ENCODE data around the gene NDUFA5.
"Not testable (repeated sequence)": the region's sequence is repeated elsewhere in the genome, so short reads cannot be mapped to it uniquely, and the experiment has no call there.

NDUFA5 gene

GRCh38 chr7:123538189-123538714, 19.4 kb downstream of the NDUFA5 start:
- H3K36me3 Mint-ChIP-seq (ENCODE audit: low read depth) = peaks cover 4% of the 10 kb centered on the region
- no peak overlapping the region for H3K4me3 Mint-ChIP-seq
- H3K9me3 Mint-ChIP-seq = no peaks in the 10 kb centered on the region
- DNase-seq = no peak
- no peak overlapping the region for H3K27ac Mint-ChIP-seq
- peaks cover 20% of the 10 kb centered on the region for H3K4me1 Mint-ChIP-seq
- H3K27me3 Mint-ChIP-seq = peaks cover 5% of the 10 kb centered on the region
- ATAC-seq = no peak

GRCh38 chr7:123537026-123537642, 20.5 kb downstream of the NDUFA5 start:
- Mint-ChIP-seq H3K36me3 (ENCODE audit: low read depth) (peaks cover 4% of the 10 kb centered on the region), H3K27me3 (peaks cover 12% of the 10 kb centered on the region), H3K4me3 (no peak overlapping the region), H3K4me1 (peaks cover 25% of the 10 kb centered on the region), H3K27ac (no peak overlapping the region), H3K9me3 (no peaks in the 10 kb centered on the region)
- ATAC-seq (no peak), DNase-seq (no peak)

- H3K36me3 Mint-ChIP-seq (ENCODE audit: low read depth) = no peaks in the 10 kb centered on the region
- H3K4me1 Mint-ChIP-seq = peaks cover 25% of the 10 kb centered on the region
- DNase-seq (no peak), ATAC-seq (no peak)
- no peak overlapping the region for H3K27ac Mint-ChIP-seq
- peak overlapping the region; percentile 89 for H3K4me3 Mint-ChIP-seq
- no peaks in the 10 kb centered on the region for H3K9me3 Mint-ChIP-seq
- peaks cover 19% of the 10 kb centered on the region for H3K27me3 Mint-ChIP-seq
Measured at GRCh38 chr7:123535517-123535916, 22.1 kb downstream of the NDUFA5 start.

- ATAC-seq = peak; percentile 91
- Mint-ChIP-seq H3K27ac (peak within 1 kb of the TSS; percentile 83), H3K27me3 (peaks cover 19% of the 10 kb centered on the region), H3K4me1 (peaks cover 25% of the 10 kb centered on the region), H3K4me3 (peak within 1 kb of the TSS; percentile 89), H3K9me3 (no peaks in the 10 kb centered on the region), H3K36me3 (ENCODE audit: low read depth) (no peaks in the 10 kb centered on the region)
- DNase-seq = peak; percentile 97
Measured at GRCh38 chr7:123534383-123535260, 23.0 kb downstream of the NDUFA5 start, which contains the start of gene IQUB. Gene IQUB, minus strand, starts transcription at chr7:123534595. Its CDS starts 22,255 bp downstream, at chr7:123512340.

- no peaks in the 10 kb centered on the region for H3K9me3 Mint-ChIP-seq
- H3K27me3 Mint-ChIP-seq = peaks cover 19% of the 10 kb centered on the region
- H3K27ac Mint-ChIP-seq = no peak overlapping the region
- peaks cover 25% of the 10 kb centered on the region for H3K4me1 Mint-ChIP-seq
- peak overlapping the region; percentile 89 for H3K4me3 Mint-ChIP-seq
- H3K36me3 Mint-ChIP-seq (ENCODE audit: low read depth) = no peaks in the 10 kb centered on the region
- no peak for DNase-seq
- ATAC-seq = no peak
Measured at GRCh38 chr7:123533929-123534382, 23.7 kb downstream of the NDUFA5 start.

GRCh38 chr7:123533553-123533917, 24.1 kb downstream of the NDUFA5 start:
- ATAC-seq = no peak
- no peak overlapping the region for H3K27ac Mint-ChIP-seq
- DNase-seq = no peak
- H3K9me3 Mint-ChIP-seq = no peaks in the 10 kb centered on the region
- H3K4me3 Mint-ChIP-seq = peak overlapping the region; percentile 89
- H3K36me3 Mint-ChIP-seq (ENCODE audit: low read depth) = no peaks in the 10 kb centered on the region
- peaks cover 19% of the 10 kb centered on the region for H3K27me3 Mint-ChIP-seq
- H3K4me1 Mint-ChIP-seq = peaks cover 25% of the 10 kb centered on the region

GRCh38 chr7:123532788-123533552, 24.6 kb downstream of the NDUFA5 start:
- Mint-ChIP-seq H3K27me3 (peaks cover 19% of the 10 kb centered on the region), H3K4me1 (peaks cover 19% of the 10 kb centered on the region), H3K4me3 (peak overlapping the region; percentile 27)
- ATAC-seq = peak; percentile 44
- not testable (repeated sequence) for H3K9me3 Mint-ChIP-seq; H3K27ac Mint-ChIP-seq; H3K36me3 Mint-ChIP-seq (ENCODE audit: low read depth)
- peak; percentile 27 for DNase-seq

- not testable (repeated sequence) for DNase-seq; H3K36me3 Mint-ChIP-seq (ENCODE audit: low read depth); H3K27ac Mint-ChIP-seq; H3K9me3 Mint-ChIP-seq
- peaks cover 19% of the 10 kb centered on the region for H3K27me3 Mint-ChIP-seq
- H3K4me1 Mint-ChIP-seq = peaks cover 19% of the 10 kb centered on the region
- H3K4me3 Mint-ChIP-seq = peak overlapping the region; percentile 67
- peak; percentile 8 for ATAC-seq
Measured at GRCh38 chr7:123532343-123532742, 25.3 kb downstream of the NDUFA5 start.

- H3K9me3 Mint-ChIP-seq, DNase-seq: not testable (repeated sequence)
Measured at GRCh38 chr7:123530035-123530591, 27.5 kb downstream of the NDUFA5 start.

GRCh38 chr7:123528265-123528664, 29.4 kb downstream of the NDUFA5 start:
- Mint-ChIP-seq H3K27ac (no peak overlapping the region), H3K4me1 (peaks cover 5% of the 10 kb centered on the region), H3K27me3 (peaks cover 19% of the 10 kb centered on the region), H3K9me3 (no peaks in the 10 kb centered on the region), H3K4me3 (no peak overlapping the region), H3K36me3 (ENCODE audit: low read depth) (no peaks in the 10 kb centered on the region)
- DNase-seq = no peak
- no peak for ATAC-seq

More at GRCh38 chr7:123530035-123530591, 27.5 kb downstream of the NDUFA5 start:
- not testable (repeated sequence) for H3K27ac Mint-ChIP-seq; H3K36me3 Mint-ChIP-seq (ENCODE audit: low read depth); ATAC-seq; H3K4me3 Mint-ChIP-seq
- Mint-ChIP-seq H3K4me1 (peaks cover 17% of the 10 kb centered on the region), H3K27me3 (peaks cover 24% of the 10 kb centered on the region)

GRCh38 chr7:123527712-123528225, 29.8 kb downstream of the NDUFA5 start:
- not testable (repeated sequence) for H3K4me1 Mint-ChIP-seq; H3K9me3 Mint-ChIP-seq; ATAC-seq; H3K27ac Mint-ChIP-seq; DNase-seq; H3K36me3 Mint-ChIP-seq (ENCODE audit: low read depth); H3K4me3 Mint-ChIP-seq
- H3K27me3 Mint-ChIP-seq = peaks cover 15% of the 10 kb centered on the region

GRCh38 chr7:123526533-123526932, 31.1 kb downstream of the NDUFA5 start:
- H3K4me3 Mint-ChIP-seq; H3K9me3 Mint-ChIP-seq; ATAC-seq; H3K27me3 Mint-ChIP-seq; H3K4me1 Mint-ChIP-seq; H3K27ac Mint-ChIP-seq; DNase-seq; H3K36me3 Mint-ChIP-seq (ENCODE audit: low read depth): not testable (repeated sequence)

GRCh38 chr7:123522066-123522465, 35.6 kb downstream of the NDUFA5 start:
- no peak overlapping the region for H3K27ac Mint-ChIP-seq
- no peak overlapping the region for H3K4me3 Mint-ChIP-seq
- H3K4me1 Mint-ChIP-seq = no peaks in the 10 kb centered on the region
- H3K36me3 Mint-ChIP-seq (ENCODE audit: low read depth) = no peaks in the 10 kb centered on the region
- H3K9me3 Mint-ChIP-seq = no peaks in the 10 kb centered on the region
- ATAC-seq = no peak
- no peak for DNase-seq
- H3K27me3 Mint-ChIP-seq = peaks cover 9% of the 10 kb centered on the region

- Mint-ChIP-seq H3K4me1 (no peaks in the 10 kb centered on the region), H3K9me3 (peaks cover 13% of the 10 kb centered on the region), H3K27ac (no peak overlapping the region), H3K4me3 (no peak overlapping the region), H3K36me3 (ENCODE audit: low read depth) (no peaks in the 10 kb centered on the region), H3K27me3 (peaks cover 12% of the 10 kb centered on the region)
- no peak for DNase-seq
- no peak for ATAC-seq
Measured at GRCh38 chr7:123505221-123505620, 52.4 kb downstream of the NDUFA5 start.
